Lower leg skin (tissue), 4 donors: ENCODE measurements around the gene DMKN. TPM values are rescaled to one million over a fixed set of nuclear protein-coding genes. Genes with fewer than 3 reads are reported as not detected.
A peak's percentile ranks its signal among the peaks of the same experiment; 100 is the strongest.

Source experiments
- DNase-seq, 2 donors: peaks; one replicate each; pipeline ENCODE4 v3.0.0-alpha.2; 2019; ENCODE audit warnings: low spot score in 2 of 2
- H3K4me3 ChIP-seq: fragments of 200-600 bp; sonication (generic); 2 replicates; pipeline ENCODE4 v1.5.1; 2017; ENCODE audit warnings: mild to moderate bottlenecking, low read depth; ENCODE audit not compliant: poor library complexity, severe bottlenecking
- POLR2A ChIP-seq, 2 donors: fragments of 450-650 bp; IDR thresholded peaks; one replicate each; pipeline ENCODE4 v1.6.1; 2016 to 2017; ENCODE audit warnings: antibody characterized with exemption in 2 of 2, mild to moderate bottlenecking in 1 of 2, moderate library complexity in 1 of 2
- WGBS, 2 donors: methylation state at CpG; one replicate each; pipeline ENCODE4 v1.1.5; 2018; 5-methylcytosine and 5-hydroxymethylcytosine counted together
- intact Hi-C: fragments of 100-400 bp; cut with DNase I; formaldehyde crosslinking; loops from one replicate; pipeline ENCODE4 v1.15.0; 2023; ENCODE audit warnings: low total_unique reads
- total RNA-seq, 4 donors: library from RNA; depleted of rRNA; stranded (reverse); fragments of >200 nt; gene quantifications; one replicate each; pipeline ENCODE4 v1.1.0, GENCODE V29; 2016
- TF ChIP-seq, protein P1 (sequence below), 3 donors: fragments of 450-650 bp; IDR thresholded peaks; one replicate each; pipeline ENCODE4 v1.5.1; 2016; ENCODE audit warnings: antibody characterized with exemption in 3 of 3, mild to moderate bottlenecking in 3 of 3, moderate library complexity in 2 of 3

The DMKN gene
- total RNA-seq, 4 donors from 2014 or later: 5,221 to 8,616 (median 5,967) TPM

- H3K4me3 ChIP-seq: no peak overlapping the region
- intact Hi-C loops: loop anchor here (10.0 kb wide), 1 partner anchor 143 kb away; the partner anchor contains the start of gene FFAR3
- DNase-seq: no peak
- TF ChIP-seq, protein P1, sequence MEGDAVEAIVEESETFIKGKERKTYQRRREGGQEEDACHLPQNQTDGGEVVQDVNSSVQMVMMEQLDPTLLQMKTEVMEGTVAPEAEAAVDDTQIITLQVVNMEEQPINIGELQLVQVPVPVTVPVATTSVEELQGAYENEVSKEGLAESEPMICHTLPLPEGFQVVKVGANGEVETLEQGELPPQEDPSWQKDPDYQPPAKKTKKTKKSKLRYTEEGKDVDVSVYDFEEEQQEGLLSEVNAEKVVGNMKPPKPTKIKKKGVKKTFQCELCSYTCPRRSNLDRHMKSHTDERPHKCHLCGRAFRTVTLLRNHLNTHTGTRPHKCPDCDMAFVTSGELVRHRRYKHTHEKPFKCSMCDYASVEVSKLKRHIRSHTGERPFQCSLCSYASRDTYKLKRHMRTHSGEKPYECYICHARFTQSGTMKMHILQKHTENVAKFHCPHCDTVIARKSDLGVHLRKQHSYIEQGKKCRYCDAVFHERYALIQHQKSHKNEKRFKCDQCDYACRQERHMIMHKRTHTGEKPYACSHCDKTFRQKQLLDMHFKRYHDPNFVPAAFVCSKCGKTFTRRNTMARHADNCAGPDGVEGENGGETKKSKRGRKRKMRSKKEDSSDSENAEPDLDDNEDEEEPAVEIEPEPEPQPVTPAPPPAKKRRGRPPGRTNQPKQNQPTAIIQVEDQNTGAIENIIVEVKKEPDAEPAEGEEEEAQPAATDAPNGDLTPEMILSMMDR (IDR thresholded peaks at IDR 0.05): no peak
- TF ChIP-seq POLR2A (IDR thresholded peaks at IDR 0.05): no peak
- 86% methylated on average over 3 of the region's 3 CpGs for WGBS, 2 donors
Observed at GRCh38 chr19:35498220-35498619, 15.2 kb downstream of the DMKN start.

DNA sequence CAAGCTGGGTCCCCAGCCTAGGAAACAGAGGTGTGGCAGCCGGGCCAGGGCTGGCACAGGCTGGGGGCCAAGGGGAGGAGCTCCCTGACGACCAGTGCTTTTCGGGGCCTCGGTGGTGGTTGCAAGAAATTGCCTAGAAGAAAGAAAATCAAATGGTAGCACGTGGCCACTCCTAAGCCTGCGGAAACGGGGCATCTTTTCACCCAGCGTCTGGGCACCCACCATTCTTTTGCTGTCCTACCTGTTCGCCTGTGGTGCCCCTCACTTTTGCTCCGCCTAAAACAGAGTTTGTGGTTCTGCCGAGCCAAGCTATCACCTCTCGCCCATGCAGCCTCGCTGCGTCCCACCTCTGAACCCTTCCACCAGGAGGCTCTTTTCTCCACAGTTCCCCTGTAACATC, 16.0 kb downstream of the DMKN start:
- TF ChIP-seq, protein P1 (IDR thresholded peaks at IDR 0.05): no peak
- no peak for TF ChIP-seq POLR2A (IDR thresholded peaks at IDR 0.05)
- no peak for DNase-seq
- no peak overlapping the region for H3K4me3 ChIP-seq
- 65 to 68% methylated on average over 14 of the region's 14 CpGs for WGBS, 2 donors
- intact Hi-C loops: loop anchor here (10.0 kb wide), 1 partner anchor 143 kb away; the partner anchor contains the start of gene FFAR3

GRCh38 chr19:35495107-35496064, 18.1 kb downstream of the DMKN start:
- intact Hi-C loops: loop anchor here (10.0 kb wide), 1 partner anchor 141 kb away; the partner anchor contains the start of gene FFAR3

GRCh38 chr19:35493971-35494370, 19.5 kb downstream of the DMKN start:
- 54 to 62% methylated on average over 9 of the region's 9 CpGs for WGBS, 2 donors
- intact Hi-C loops: loop anchor here (10.0 kb wide), 1 partner anchor 139 kb away; the partner anchor contains the start of gene FFAR3

More at GRCh38 chr19:35495107-35496064, 18.1 kb downstream of the DMKN start:
- DNase-seq: peak in 1 of 2 donors; percentile 92
- 22 to 25% methylated on average over 29 to 30 of the region's 30 CpGs for WGBS, 2 donors
- no peak overlapping the region for H3K4me3 ChIP-seq
- no peak for TF ChIP-seq POLR2A (IDR thresholded peaks at IDR 0.05)
- TF ChIP-seq, protein P1 (IDR thresholded peaks at IDR 0.05): peak in 1 of 3 donors; percentile 81

GRCh38 chr19:35491836-35492360, 21.6 kb downstream of the DMKN start:
- no peak for DNase-seq
- intact Hi-C loops: loop anchor here (10.0 kb wide), 1 partner anchor 137 kb away; the partner anchor contains the start of gene FFAR3
- TF ChIP-seq, protein P1 (IDR thresholded peaks at IDR 0.05): no peak
- no peak for TF ChIP-seq POLR2A (IDR thresholded peaks at IDR 0.05)
- WGBS, 2 donors: 59 to 67% methylated on average over 9 of the region's 9 CpGs
- H3K4me3 ChIP-seq: no peak overlapping the region

More at GRCh38 chr19:35493971-35494370, 19.5 kb downstream of the DMKN start:
- H3K4me3 ChIP-seq: no peak overlapping the region
- TF ChIP-seq, protein P1 (IDR thresholded peaks at IDR 0.05): no peak
- no peak for TF ChIP-seq POLR2A (IDR thresholded peaks at IDR 0.05)
- DNase-seq: no peak
